ENCODE measurements around the gene SCAF4. TPM values are rescaled to one million over a fixed set of nuclear protein-coding genes. Genes with fewer than 3 reads are reported as not detected.
A peak's percentile ranks its signal among the peaks of the same experiment; 100 is the strongest.

Gene SCAF4
- total and polyA plus RNA-seq, 9 of the 15 experiments (the other 6 are each of a cell fraction or from before 2014, with no cell fraction given), result 2.3 to 55.7 (median 17.2) TPM

DNA sequence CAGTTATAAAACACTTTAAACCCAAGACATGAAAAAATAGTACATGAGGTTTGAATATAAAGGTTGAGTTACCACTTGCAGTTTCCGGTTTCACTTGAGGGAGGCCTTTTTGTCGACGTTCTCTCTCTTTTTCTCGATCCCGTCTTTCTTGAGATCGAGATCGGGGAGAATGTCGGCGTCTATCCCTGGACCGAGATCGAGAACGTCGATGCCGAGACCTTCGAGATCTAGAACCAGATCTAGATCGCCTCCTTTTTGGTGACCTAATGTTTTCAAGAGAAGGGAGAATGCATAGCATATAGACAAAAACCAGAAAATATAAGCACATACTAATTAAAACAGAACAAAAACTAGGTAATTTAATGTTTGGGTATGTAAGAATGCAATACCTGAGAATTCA lies 38.7 kb downstream of the SCAF4 start:
- intact Hi-C loops (cut with micrococcal nuclease), result no loop called here
- Histone ChIP-seq H3K27ac (ENCODE audit: extremely low read depth, low read depth, low read length) (no peak overlapping the region), H3K4me3 (no peak overlapping the region), H2AFZ (ENCODE audit: low read depth, low read length) (no peak overlapping the region), H3K9me3 (replicated peaks; ENCODE audit: control insufficient read depth, insufficient read depth, low read depth, low read length) (no peaks in the 10 kb centered on the region), H3K36me3 (ENCODE audit: control insufficient read depth, insufficient read depth, low read length) (peaks cover 97% of the 10 kb centered on the region), H3K9me1 (ENCODE audit: control insufficient read depth, insufficient read depth, low read length) (no peaks in the 10 kb centered on the region), H3K4me1 (replicated peaks in 1 of 2; ENCODE audit: control insufficient read depth in 2 of 2, insufficient read depth in 2 of 2, low read length in 2 of 2) (0 out of 5 replicates have a peak, but pooled peaks cover 0 to 2% of the 10 kb centered on the region in 2 experiments), H4K20me1 (replicated peaks; ENCODE audit: control insufficient read depth, insufficient read depth, low read length) (no peaks in the 10 kb centered on the region), H3K4me2 (ENCODE audit: insufficient read depth, low read length) (no peak overlapping the region), H3K27me3 (ENCODE audit: control insufficient read depth in 2 of 2, insufficient read depth in 2 of 2, low read length in 2 of 2) (no peaks in the 10 kb centered on the region), H3K79me2 (ENCODE audit: control insufficient read depth, insufficient read depth, low read length) (peaks cover 9% of the 10 kb centered on the region; the same call in 2 of the 3 replicates), H3K9ac (ENCODE audit: insufficient read depth in 1 of 2, low read depth in 2 of 2, low read length in 2 of 2) (no peak overlapping the region)
- FAIRE-seq (no peak), DNase-seq (ENCODE audit: extremely low read depth in 1 of 4, low spot score in 3 of 4) (no peak), ATAC-seq (no peak)
- 95% methylated on average over 16 of the region's 16 CpGs for WGBS (ENCODE audit: insufficient coverage, low coverage, missing lambda C conversion rate)
- no TSS peak for BruUV-seq (replicated peaks)
- ChIA-PET CTCF (ENCODE audit: low intra/inter-chr PET ratio) (no interaction called here), POLR2A (no interaction called here)
- in situ Hi-C loops (cut with MboI), result no loop called here
- TF ChIP-seq, protein P1, sequence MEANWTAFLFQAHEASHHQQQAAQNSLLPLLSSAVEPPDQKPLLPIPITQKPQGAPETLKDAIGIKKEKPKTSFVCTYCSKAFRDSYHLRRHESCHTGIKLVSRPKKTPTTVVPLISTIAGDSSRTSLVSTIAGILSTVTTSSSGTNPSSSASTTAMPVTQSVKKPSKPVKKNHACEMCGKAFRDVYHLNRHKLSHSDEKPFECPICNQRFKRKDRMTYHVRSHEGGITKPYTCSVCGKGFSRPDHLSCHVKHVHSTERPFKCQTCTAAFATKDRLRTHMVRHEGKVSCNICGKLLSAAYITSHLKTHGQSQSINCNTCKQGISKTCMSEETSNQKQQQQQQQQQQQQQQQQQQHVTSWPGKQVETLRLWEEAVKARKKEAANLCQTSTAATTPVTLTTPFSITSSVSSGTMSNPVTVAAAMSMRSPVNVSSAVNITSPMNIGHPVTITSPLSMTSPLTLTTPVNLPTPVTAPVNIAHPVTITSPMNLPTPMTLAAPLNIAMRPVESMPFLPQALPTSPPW (CRISPR knock-in tag; IDR thresholded peaks at IDR 0.05), result no peak
- TF ChIP-seq NR1H2 (CRISPR knock-in tag; IDR thresholded peaks at IDR 0.05) (no peak), ZKSCAN8 (CRISPR knock-in tag; IDR thresholded peaks at IDR 0.05) (no peak), RBM17 (IDR thresholded peaks at IDR 0.05; ENCODE audit: borderline replicate concordance, low read depth, low read length) (no peak), CC2D1A (IDR thresholded peaks at IDR 0.05) (0 out of 2 replicates have a peak, but pooled peaks have one; percentile 20), TOE1 (IDR thresholded peaks at IDR 0.05; ENCODE audit: borderline replicate concordance) (no peak), TOE1 (CRISPR knock-in tag; IDR thresholded peaks at IDR 0.05; ENCODE audit: borderline replicate concordance, low read depth) (no peak), TCF7 (IDR thresholded peaks at IDR 0.05; ENCODE audit: borderline replicate concordance) (no peak)
- TF ChIP-seq, protein P2, sequence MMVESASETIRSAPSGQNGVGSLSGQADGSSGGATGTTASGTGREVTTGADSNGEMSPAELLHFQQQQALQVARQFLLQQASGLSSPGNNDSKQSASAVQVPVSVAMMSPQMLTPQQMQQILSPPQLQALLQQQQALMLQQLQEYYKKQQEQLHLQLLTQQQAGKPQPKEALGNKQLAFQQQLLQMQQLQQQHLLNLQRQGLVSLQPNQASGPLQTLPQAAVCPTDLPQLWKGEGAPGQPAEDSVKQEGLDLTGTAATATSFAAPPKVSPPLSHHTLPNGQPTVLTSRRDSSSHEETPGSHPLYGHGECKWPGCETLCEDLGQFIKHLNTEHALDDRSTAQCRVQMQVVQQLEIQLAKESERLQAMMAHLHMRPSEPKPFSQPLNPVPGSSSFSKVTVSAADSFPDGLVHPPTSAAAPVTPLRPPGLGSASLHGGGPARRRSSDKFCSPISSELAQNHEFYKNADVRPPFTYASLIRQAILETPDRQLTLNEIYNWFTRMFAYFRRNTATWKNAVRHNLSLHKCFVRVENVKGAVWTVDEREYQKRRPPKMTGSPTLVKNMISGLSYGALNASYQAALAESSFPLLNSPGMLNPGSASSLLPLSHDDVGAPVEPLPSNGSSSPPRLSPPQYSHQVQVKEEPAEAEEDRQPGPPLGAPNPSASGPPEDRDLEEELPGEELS (CRISPR knock-in tag; IDR thresholded peaks at IDR 0.05; ENCODE audit: borderline replicate concordance), result no peak
- TF ChIP-seq, protein P3, sequence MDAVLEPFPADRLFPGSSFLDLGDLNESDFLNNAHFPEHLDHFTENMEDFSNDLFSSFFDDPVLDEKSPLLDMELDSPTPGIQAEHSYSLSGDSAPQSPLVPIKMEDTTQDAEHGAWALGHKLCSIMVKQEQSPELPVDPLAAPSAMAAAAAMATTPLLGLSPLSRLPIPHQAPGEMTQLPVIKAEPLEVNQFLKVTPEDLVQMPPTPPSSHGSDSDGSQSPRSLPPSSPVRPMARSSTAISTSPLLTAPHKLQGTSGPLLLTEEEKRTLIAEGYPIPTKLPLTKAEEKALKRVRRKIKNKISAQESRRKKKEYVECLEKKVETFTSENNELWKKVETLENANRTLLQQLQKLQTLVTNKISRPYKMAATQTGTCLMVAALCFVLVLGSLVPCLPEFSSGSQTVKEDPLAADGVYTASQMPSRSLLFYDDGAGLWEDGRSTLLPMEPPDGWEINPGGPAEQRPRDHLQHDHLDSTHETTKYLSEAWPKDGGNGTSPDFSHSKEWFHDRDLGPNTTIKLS (IDR thresholded peaks at IDR 0.05; ENCODE audit: borderline replicate concordance, low read depth), result peak; percentile 84; the same call in 1 of the 2 replicates
- TF ChIP-seq, protein P4, sequence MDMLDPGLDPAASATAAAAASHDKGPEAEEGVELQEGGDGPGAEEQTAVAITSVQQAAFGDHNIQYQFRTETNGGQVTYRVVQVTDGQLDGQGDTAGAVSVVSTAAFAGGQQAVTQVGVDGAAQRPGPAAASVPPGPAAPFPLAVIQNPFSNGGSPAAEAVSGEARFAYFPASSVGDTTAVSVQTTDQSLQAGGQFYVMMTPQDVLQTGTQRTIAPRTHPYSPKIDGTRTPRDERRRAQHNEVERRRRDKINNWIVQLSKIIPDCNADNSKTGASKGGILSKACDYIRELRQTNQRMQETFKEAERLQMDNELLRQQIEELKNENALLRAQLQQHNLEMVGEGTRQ (CRISPR knock-in tag; IDR thresholded peaks at IDR 0.05), result no peak
- TF ChIP-seq, protein P5, sequence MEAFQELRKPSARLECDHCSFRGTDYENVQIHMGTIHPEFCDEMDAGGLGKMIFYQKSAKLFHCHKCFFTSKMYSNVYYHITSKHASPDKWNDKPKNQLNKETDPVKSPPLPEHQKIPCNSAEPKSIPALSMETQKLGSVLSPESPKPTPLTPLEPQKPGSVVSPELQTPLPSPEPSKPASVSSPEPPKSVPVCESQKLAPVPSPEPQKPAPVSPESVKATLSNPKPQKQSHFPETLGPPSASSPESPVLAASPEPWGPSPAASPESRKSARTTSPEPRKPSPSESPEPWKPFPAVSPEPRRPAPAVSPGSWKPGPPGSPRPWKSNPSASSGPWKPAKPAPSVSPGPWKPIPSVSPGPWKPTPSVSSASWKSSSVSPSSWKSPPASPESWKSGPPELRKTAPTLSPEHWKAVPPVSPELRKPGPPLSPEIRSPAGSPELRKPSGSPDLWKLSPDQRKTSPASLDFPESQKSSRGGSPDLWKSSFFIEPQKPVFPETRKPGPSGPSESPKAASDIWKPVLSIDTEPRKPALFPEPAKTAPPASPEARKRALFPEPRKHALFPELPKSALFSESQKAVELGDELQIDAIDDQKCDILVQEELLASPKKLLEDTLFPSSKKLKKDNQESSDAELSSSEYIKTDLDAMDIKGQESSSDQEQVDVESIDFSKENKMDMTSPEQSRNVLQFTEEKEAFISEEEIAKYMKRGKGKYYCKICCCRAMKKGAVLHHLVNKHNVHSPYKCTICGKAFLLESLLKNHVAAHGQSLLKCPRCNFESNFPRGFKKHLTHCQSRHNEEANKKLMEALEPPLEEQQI (IDR thresholded peaks at IDR 0.05), result peak; percentile 90

All from K562 (cell line).